ENCODE results near the gene SIAE. TPM values are rescaled to one million over a fixed set of nuclear protein-coding genes. Genes with fewer than 3 reads are reported as not detected.

Gene SIAE
- total RNA-seq, 2 experiments from 2014 or later, result 5.1 to 8.2 TPM

DNA sequence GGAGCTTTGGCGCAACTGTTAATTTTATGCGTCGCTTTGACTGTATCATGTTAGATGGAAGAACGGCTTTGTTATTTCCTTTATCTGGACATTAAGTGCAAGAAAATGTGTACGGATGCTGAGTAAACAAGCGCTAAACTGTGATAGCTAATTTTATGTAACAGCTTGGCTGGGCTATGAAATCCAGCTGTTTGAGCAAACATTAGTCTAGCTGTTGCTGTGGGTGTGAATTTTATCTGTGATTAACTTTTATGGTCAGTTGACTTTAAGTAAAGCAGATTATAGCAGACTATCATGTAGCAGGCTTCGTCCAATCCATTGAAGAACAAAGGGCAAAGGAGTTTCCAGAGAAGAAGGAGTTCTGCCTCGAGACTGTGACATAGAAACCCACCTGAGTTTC is 89.8 kb downstream of the SIAE start:
- H3K4me3 Mint-ChIP-seq, result no peak overlapping the region
- POLR2A ChIA-PET, result no interaction called here
- no peak for DNase-seq
- no peaks in the 10 kb centered on the region for H3K36me3 Mint-ChIP-seq (ENCODE audit: low read depth)
- CTCF ChIA-PET, result interaction anchor here (3.9 kb wide), 1 partner anchor 182 kb away, joined by 22 read pairs; no protein-coding TSS in a partner anchor
- peaks cover 18% of the 10 kb centered on the region for H3K27me3 Mint-ChIP-seq
- H3K9me3 Mint-ChIP-seq, result no peaks in the 10 kb centered on the region
- H3K27ac Mint-ChIP-seq, result no peak overlapping the region
- no peaks in the 10 kb centered on the region for H3K4me1 Mint-ChIP-seq

Other genes starting within 250 kb of the SIAE start
- not detected for gene OR8B4, start 248.9 kb downstream of the SIAE start, total RNA-seq
- gene OR8B8, start 228.0 kb downstream of the SIAE start, total RNA-seq, result not detected
- not detected for gene OR8B12, start 130.1 kb downstream of the SIAE start, total RNA-seq
- gene OR8A1, start 103.7 kb downstream of the SIAE start, total RNA-seq, result not detected
- not detected for gene PANX3, start 62.3 kb downstream of the SIAE start, total RNA-seq
- 10 to 100 TPM; 41.4 to 50.6 TPM for gene TBRG1, start 50.9 kb downstream of the SIAE start, total RNA-seq
- gene SPA17, start 165 bp upstream of the SIAE start, total RNA-seq, result 1 to 10 TPM; 3.4 to 3.8 TPM
- gene NRGN, start 66.2 kb upstream of the SIAE start, total RNA-seq, result 1 to 10 TPM; 7.3 to 8.4 TPM
- gene VSIG2, start 78.5 kb upstream of the SIAE start, total RNA-seq, result under 1 TPM; 0.38 to 0.55 TPM
- 1 to 10 TPM; 1.0 to 1.6 TPM for gene ESAM, start 88.6 kb upstream of the SIAE start, total RNA-seq
- 10 to 100 TPM in 1 of 2 experiments, 1 to 10 TPM in 1; 9.4 to 10.4 TPM for gene MSANTD2, start 126.7 kb upstream of the SIAE start, total RNA-seq
- gene ROBO3, start 191.7 kb upstream of the SIAE start, total RNA-seq, result 1 to 10 TPM; 7.9 to 8.5 TPM
- not detected for gene ROBO4, start 224.1 kb upstream of the SIAE start, total RNA-seq
- not detected for gene HEPN1, start 245.5 kb upstream of the SIAE start, total RNA-seq

Data from activated CD4-positive, alpha-beta memory T cell treated with anti-CD3 and anti-CD28 coated beads, Interleukin-2, amount 10 ng/mL, durations not matched to agents 7 days and 5 days (primary cell).